ENCODE data around the gene COL4A1.

Gene COL4A1

DNA sequence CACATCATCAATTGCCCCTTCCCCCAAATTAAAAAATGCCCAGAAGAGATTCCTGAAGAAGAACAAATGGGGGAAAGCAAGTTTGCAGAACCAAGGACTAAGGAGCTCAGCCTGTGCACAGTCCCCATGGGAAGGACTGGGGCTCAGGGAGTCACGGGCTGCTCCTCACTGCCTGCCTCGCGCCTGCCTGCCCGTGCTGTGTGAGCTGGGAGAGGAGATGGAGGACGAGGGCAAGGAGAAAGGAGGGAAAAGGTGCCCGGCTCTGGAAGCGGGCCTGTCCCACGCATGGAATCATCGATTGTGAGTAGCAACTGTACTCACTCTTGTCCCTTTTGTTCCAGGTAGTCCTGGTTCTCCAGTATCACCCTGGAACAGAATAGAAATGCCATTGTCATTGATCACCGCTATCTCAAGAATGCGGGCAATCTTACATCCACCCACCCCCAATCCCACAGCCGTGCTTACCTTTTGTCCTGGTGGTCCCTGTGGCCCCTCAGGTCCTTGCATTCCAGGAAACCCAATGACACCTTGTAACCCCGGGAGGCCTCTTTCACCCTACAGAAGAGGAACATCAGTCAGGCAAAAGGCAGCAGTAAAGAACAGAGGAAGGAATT, 93.4 kb downstream of the COL4A1 start:
- H2BK120ac ChIP-seq (ENCODE audit: low read depth, low read length): no peak overlapping the region
- no peak overlapping the region for H3K4me2 ChIP-seq (ENCODE audit: insufficient read depth, low read length, poor library complexity, severe bottlenecking)
- WGBS, 2 donors (ENCODE audit: extremely low coverage in 2 of 2, insufficient read length in 2 of 2, insufficient replicate concordance in 1 of 2): no CpG with 5 or more reads among the region's 13 CpGs
- no peak overlapping the region for H3K14ac ChIP-seq (ENCODE audit: low read length)
- no peak overlapping the region for H2AFZ ChIP-seq (ENCODE audit: low read length)
- no peak overlapping the region for H4K91ac ChIP-seq (ENCODE audit: low read depth, low read length, poor library complexity)
- H3K4me1 ChIP-seq (ENCODE audit: control insufficient read depth in 2 of 2, insufficient read depth in 1 of 2, low read depth in 1 of 2, low read length in 2 of 2): peaks cover 8 to 17% of the 10 kb centered on the region in 2 donors
- H3K27ac ChIP-seq (replicated peaks; ENCODE audit: low read length): peak overlapping the region; percentile 31
- H2BK15ac ChIP-seq (ENCODE audit: low read length): no peak overlapping the region
- no peak overlapping the region for H2BK12ac ChIP-seq (ENCODE audit: low read length)
- no peaks in the 10 kb centered on the region for H3K27me3 ChIP-seq (ENCODE audit: control insufficient read depth in 3 of 3, insufficient read depth in 3 of 3, low read depth in 1 of 3, low read length in 3 of 3)
- H3K4ac ChIP-seq (ENCODE audit: low read length): no peak overlapping the region
- H3K79me1 ChIP-seq (ENCODE audit: low read depth, low read length): no peaks in the 10 kb centered on the region
- H3K18ac ChIP-seq (ENCODE audit: low read length): no peak overlapping the region
- no peak overlapping the region for H2AK5ac ChIP-seq (ENCODE audit: low read depth, low read length)
- H3K4me3 ChIP-seq (ENCODE audit: low read length in 2 of 2): no peak overlapping the region
- H3K9ac ChIP-seq (ENCODE audit: low read depth, low read length, poor library complexity): peak overlapping the region; percentile 25
- H4K8ac ChIP-seq (ENCODE audit: low read depth, low read length): no peak overlapping the region
- no peak for DNase-seq (ENCODE audit: low spot score)
- no peak overlapping the region for H3K23ac ChIP-seq (ENCODE audit: low read depth, low read length, poor library complexity)
- no peak overlapping the region for H2BK5ac ChIP-seq (ENCODE audit: low read length)
- peaks cover 4 to 51% of the 10 kb centered on the region in 2 donors for H3K36me3 ChIP-seq (replicated peaks in 1 of 2; ENCODE audit: control insufficient read depth in 2 of 2, insufficient read depth in 2 of 2, low read length in 2 of 2)
- no peaks in the 10 kb centered on the region for H3K9me3 ChIP-seq (replicated peaks in 1 of 2; ENCODE audit: control insufficient read depth in 2 of 2, insufficient read depth in 1 of 2, low read depth in 1 of 2, low read length in 2 of 2)

- Histone ChIP-seq H2BK12ac (ENCODE audit: low read length) (no peak overlapping the region), H4K8ac (ENCODE audit: low read depth, low read length) (no peak overlapping the region), H3K4me3 (ENCODE audit: low read length in 2 of 2) (no peak overlapping the region), H2BK120ac (ENCODE audit: low read depth, low read length) (no peak overlapping the region), H2BK15ac (ENCODE audit: low read length) (no peak overlapping the region), H3K4me2 (ENCODE audit: insufficient read depth, low read length, poor library complexity, severe bottlenecking) (no peak overlapping the region), H3K14ac (ENCODE audit: low read length) (no peak overlapping the region), H3K9ac (ENCODE audit: low read depth, low read length, poor library complexity) (no peak overlapping the region), H3K4me1 (ENCODE audit: control insufficient read depth in 2 of 2, insufficient read depth in 1 of 2, low read depth in 1 of 2, low read length in 2 of 2) (peaks cover 8 to 17% of the 10 kb centered on the region in 2 donors), H2BK5ac (ENCODE audit: low read length) (no peak overlapping the region), H3K9me3 (replicated peaks in 1 of 2; ENCODE audit: control insufficient read depth in 2 of 2, insufficient read depth in 1 of 2, low read depth in 1 of 2, low read length in 2 of 2) (no peaks in the 10 kb centered on the region), H4K91ac (ENCODE audit: low read depth, low read length, poor library complexity) (no peak overlapping the region), H3K79me1 (ENCODE audit: low read depth, low read length) (no peaks in the 10 kb centered on the region), H2AK5ac (ENCODE audit: low read depth, low read length) (no peak overlapping the region), H3K27ac (replicated peaks; ENCODE audit: low read length) (no peak overlapping the region), H3K27me3 (ENCODE audit: control insufficient read depth in 3 of 3, insufficient read depth in 3 of 3, low read depth in 1 of 3, low read length in 3 of 3) (no peaks in the 10 kb centered on the region), H3K36me3 (replicated peaks in 1 of 2; ENCODE audit: control insufficient read depth in 2 of 2, insufficient read depth in 2 of 2, low read length in 2 of 2) (peaks cover 7 to 62% of the 10 kb centered on the region in 2 donors), H3K4ac (ENCODE audit: low read length) (no peak overlapping the region), H2AFZ (ENCODE audit: low read length) (no peak overlapping the region), H3K18ac (ENCODE audit: low read length) (no peak overlapping the region), H3K23ac (ENCODE audit: low read depth, low read length, poor library complexity) (no peak overlapping the region)
- no peak for DNase-seq (ENCODE audit: low spot score)
- no CpG with 5 or more reads among the region's 9 CpGs for WGBS, 2 donors (ENCODE audit: extremely low coverage in 2 of 2, insufficient read length in 2 of 2, insufficient replicate concordance in 1 of 2)
Measured at GRCh38 chr13:110212529-110212928, 94.4 kb downstream of the COL4A1 start.

DNA sequence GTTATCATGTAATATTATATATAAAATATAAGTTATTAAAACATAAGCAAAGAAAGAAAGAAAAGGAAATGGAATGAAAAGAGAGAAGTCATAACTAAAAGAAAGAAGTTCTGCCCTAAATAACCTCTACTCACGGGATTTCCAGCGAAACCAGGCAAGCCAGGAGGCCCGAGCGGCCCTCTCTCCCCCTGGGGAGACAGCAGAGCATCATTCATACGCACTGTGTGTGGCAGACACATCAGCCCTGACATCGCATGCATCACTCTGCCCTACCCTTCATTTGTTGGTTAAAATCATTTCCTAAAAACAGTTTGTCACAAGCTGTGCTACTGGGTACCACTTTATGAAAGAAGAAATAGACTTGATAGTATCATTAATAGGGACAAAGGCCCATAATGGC, 95.2 kb downstream of the COL4A1 start:
- peaks cover 5 to 14% of the 10 kb centered on the region in 2 donors for H3K4me1 ChIP-seq (ENCODE audit: control insufficient read depth in 2 of 2, insufficient read depth in 1 of 2, low read depth in 1 of 2, low read length in 2 of 2)
- no CpG with 5 or more reads among the region's 6 CpGs for WGBS, 2 donors (ENCODE audit: extremely low coverage in 2 of 2, insufficient read length in 2 of 2, insufficient replicate concordance in 1 of 2)

DNA sequence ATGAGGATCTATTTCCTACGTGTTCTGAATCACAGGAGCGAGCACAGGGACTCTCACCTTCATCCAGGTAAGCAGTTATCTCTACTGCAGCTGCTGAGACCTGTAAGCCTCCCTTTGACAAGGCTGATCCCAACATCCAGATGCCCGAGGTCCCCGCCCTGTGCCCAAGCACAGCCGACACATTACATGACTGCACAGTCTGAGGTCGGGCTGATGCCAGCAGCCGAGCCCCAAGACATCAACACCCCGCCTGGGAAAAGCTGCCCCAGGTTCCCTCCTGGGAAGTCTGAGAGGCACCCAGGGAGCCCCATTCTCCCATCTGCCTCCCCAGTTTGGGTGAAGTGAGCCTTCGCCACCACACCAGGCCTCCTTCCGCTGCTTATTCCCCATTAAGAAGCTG, 95.9 kb downstream of the COL4A1 start:
- no peak overlapping the region for H2AFZ ChIP-seq (ENCODE audit: low read length)
- H3K4me2 ChIP-seq (ENCODE audit: insufficient read depth, low read length, poor library complexity, severe bottlenecking): no peak overlapping the region
- WGBS, 2 donors (ENCODE audit: extremely low coverage in 2 of 2, insufficient read length in 2 of 2, insufficient replicate concordance in 1 of 2): no CpG with 5 or more reads among the region's 10 CpGs
- H2AK5ac ChIP-seq (ENCODE audit: low read depth, low read length): no peak overlapping the region
- no peaks in the 10 kb centered on the region for H3K9me3 ChIP-seq (replicated peaks in 1 of 2; ENCODE audit: control insufficient read depth in 2 of 2, insufficient read depth in 1 of 2, low read depth in 1 of 2, low read length in 2 of 2)
- no peak overlapping the region for H2BK15ac ChIP-seq (ENCODE audit: low read length)
- no peak overlapping the region for H4K91ac ChIP-seq (ENCODE audit: low read depth, low read length, poor library complexity)
- no peak overlapping the region for H3K4ac ChIP-seq (ENCODE audit: low read length)
- no peak overlapping the region for H3K23ac ChIP-seq (ENCODE audit: low read depth, low read length, poor library complexity)
- no peak overlapping the region for H2BK120ac ChIP-seq (ENCODE audit: low read depth, low read length)
- no peak overlapping the region for H3K9ac ChIP-seq (ENCODE audit: low read depth, low read length, poor library complexity)
- H2BK12ac ChIP-seq (ENCODE audit: low read length): no peak overlapping the region
- H3K4me3 ChIP-seq (ENCODE audit: low read length in 2 of 2): no peak overlapping the region
- no peak overlapping the region for H3K14ac ChIP-seq (ENCODE audit: low read length)
- no peak for DNase-seq (ENCODE audit: low spot score)
- H3K27ac ChIP-seq (replicated peaks; ENCODE audit: low read length): no peak overlapping the region
- no peaks in the 10 kb centered on the region for H3K79me1 ChIP-seq (ENCODE audit: low read depth, low read length)
- H3K18ac ChIP-seq (ENCODE audit: low read length): no peak overlapping the region
- peaks cover 7 to 76% of the 10 kb centered on the region in 2 donors for H3K36me3 ChIP-seq (replicated peaks in 1 of 2; ENCODE audit: control insufficient read depth in 2 of 2, insufficient read depth in 2 of 2, low read length in 2 of 2)
- peaks cover under 1 to 13% of the 10 kb centered on the region in 2 donors for H3K4me1 ChIP-seq (ENCODE audit: control insufficient read depth in 2 of 2, insufficient read depth in 1 of 2, low read depth in 1 of 2, low read length in 2 of 2)
- no peak overlapping the region for H2BK5ac ChIP-seq (ENCODE audit: low read length)
- H4K8ac ChIP-seq (ENCODE audit: low read depth, low read length): no peak overlapping the region
- no peaks in the 10 kb centered on the region for H3K27me3 ChIP-seq (ENCODE audit: control insufficient read depth in 3 of 3, insufficient read depth in 3 of 3, low read depth in 1 of 3, low read length in 3 of 3)

More for the DNA sequence above, 95.2 kb downstream of the COL4A1 start:
- Histone ChIP-seq H2BK120ac (ENCODE audit: low read depth, low read length) (no peak overlapping the region), H3K23ac (ENCODE audit: low read depth, low read length, poor library complexity) (no peak overlapping the region), H2BK15ac (ENCODE audit: low read length) (no peak overlapping the region), H3K79me1 (ENCODE audit: low read depth, low read length) (no peaks in the 10 kb centered on the region), H4K91ac (ENCODE audit: low read depth, low read length, poor library complexity) (no peak overlapping the region), H4K8ac (ENCODE audit: low read depth, low read length) (no peak overlapping the region), H3K4me3 (ENCODE audit: low read length in 2 of 2) (no peak overlapping the region), H3K27me3 (ENCODE audit: control insufficient read depth in 3 of 3, insufficient read depth in 3 of 3, low read depth in 1 of 3, low read length in 3 of 3) (no peaks in the 10 kb centered on the region), H3K36me3 (replicated peaks in 1 of 2; ENCODE audit: control insufficient read depth in 2 of 2, insufficient read depth in 2 of 2, low read length in 2 of 2) (peaks cover 7 to 70% of the 10 kb centered on the region in 2 donors), H2BK5ac (ENCODE audit: low read length) (no peak overlapping the region), H3K18ac (ENCODE audit: low read length) (no peak overlapping the region), H3K14ac (ENCODE audit: low read length) (no peak overlapping the region), H3K4me2 (ENCODE audit: insufficient read depth, low read length, poor library complexity, severe bottlenecking) (no peak overlapping the region), H3K9ac (ENCODE audit: low read depth, low read length, poor library complexity) (no peak overlapping the region), H3K4ac (ENCODE audit: low read length) (no peak overlapping the region), H2AK5ac (ENCODE audit: low read depth, low read length) (no peak overlapping the region), H2AFZ (ENCODE audit: low read length) (no peak overlapping the region), H3K27ac (replicated peaks; ENCODE audit: low read length) (no peak overlapping the region), H2BK12ac (ENCODE audit: low read length) (no peak overlapping the region), H3K9me3 (replicated peaks in 1 of 2; ENCODE audit: control insufficient read depth in 2 of 2, insufficient read depth in 1 of 2, low read depth in 1 of 2, low read length in 2 of 2) (no peaks in the 10 kb centered on the region)
- DNase-seq (ENCODE audit: low spot score): no peak

Data from neuronal stem cell (in vitro differentiated cells).